Measurements from ENCODE around the gene AEBP2.

Gene AEBP2

DNA sequence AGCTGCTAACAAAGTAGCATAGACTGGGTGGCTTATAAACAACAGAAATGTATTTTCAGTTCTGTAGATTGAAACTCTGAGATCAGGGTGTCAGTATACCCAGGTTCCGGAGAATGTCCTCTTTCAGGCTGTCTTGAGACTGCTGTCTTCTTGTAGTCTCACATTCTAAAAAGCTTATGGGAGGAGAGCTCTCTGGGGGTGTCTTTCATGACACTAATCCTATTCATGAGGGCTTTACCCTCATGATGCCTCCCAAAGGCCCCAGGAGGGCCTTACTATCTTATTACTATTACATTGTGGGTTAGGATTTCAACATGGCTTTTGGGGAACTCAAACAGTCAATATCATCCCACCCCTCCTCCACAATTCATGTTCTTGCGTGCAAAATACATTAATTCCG is 94.3 kb downstream of the AEBP2 start:
- no peaks in the 10 kb centered on the region for H3K27me3 ChIP-seq (ENCODE audit: insufficient read depth, poor library complexity, severe bottlenecking)
- TF ChIP-seq, protein P1, sequence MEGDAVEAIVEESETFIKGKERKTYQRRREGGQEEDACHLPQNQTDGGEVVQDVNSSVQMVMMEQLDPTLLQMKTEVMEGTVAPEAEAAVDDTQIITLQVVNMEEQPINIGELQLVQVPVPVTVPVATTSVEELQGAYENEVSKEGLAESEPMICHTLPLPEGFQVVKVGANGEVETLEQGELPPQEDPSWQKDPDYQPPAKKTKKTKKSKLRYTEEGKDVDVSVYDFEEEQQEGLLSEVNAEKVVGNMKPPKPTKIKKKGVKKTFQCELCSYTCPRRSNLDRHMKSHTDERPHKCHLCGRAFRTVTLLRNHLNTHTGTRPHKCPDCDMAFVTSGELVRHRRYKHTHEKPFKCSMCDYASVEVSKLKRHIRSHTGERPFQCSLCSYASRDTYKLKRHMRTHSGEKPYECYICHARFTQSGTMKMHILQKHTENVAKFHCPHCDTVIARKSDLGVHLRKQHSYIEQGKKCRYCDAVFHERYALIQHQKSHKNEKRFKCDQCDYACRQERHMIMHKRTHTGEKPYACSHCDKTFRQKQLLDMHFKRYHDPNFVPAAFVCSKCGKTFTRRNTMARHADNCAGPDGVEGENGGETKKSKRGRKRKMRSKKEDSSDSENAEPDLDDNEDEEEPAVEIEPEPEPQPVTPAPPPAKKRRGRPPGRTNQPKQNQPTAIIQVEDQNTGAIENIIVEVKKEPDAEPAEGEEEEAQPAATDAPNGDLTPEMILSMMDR (IDR thresholded peaks at IDR 0.05; ENCODE audit: poor library complexity, severe bottlenecking): no peak
- H3K36me3 ChIP-seq (ENCODE audit: low read depth): no peaks in the 10 kb centered on the region
- no peak overlapping the region for H3K27ac ChIP-seq (ENCODE audit: poor library complexity, severe bottlenecking)
- DNase-seq (ENCODE audit: low spot score) (no peak), ATAC-seq (ENCODE audit: low read depth) (no peak)
- no peak overlapping the region for H3K4me3 ChIP-seq (ENCODE audit: severe bottlenecking)
- H3K4me1 ChIP-seq (ENCODE audit: insufficient read depth, poor library complexity, severe bottlenecking): peaks cover 13% of the 10 kb centered on the region
- H3K9me3 ChIP-seq (ENCODE audit: severe bottlenecking): no peaks in the 10 kb centered on the region

DNA sequence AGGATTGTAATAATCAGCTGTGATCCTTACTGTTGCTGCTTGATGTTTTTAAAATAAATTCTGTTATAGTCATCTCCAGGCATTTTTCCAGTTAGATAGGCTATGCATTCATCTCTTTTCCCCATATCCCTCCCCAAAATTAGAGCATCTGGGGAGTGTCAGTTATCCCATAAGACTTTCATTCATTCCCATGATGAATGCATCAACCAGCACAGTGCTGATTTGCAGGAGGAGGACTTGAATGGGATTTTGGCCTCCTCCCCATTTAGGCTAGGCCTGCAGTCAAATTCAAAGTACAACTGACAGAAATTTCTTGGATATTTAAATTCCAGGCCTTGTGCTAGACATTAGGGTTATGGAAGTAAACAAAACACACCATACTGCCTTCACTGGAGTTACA is 99.8 kb downstream of the AEBP2 start:
- Histone ChIP-seq H3K4me1 (ENCODE audit: insufficient read depth, poor library complexity, severe bottlenecking) (no peaks in the 10 kb centered on the region), H3K27ac (ENCODE audit: poor library complexity, severe bottlenecking) (no peak overlapping the region), H3K36me3 (ENCODE audit: low read depth) (no peaks in the 10 kb centered on the region), H3K4me3 (ENCODE audit: severe bottlenecking) (no peak overlapping the region), H3K27me3 (ENCODE audit: insufficient read depth, poor library complexity, severe bottlenecking) (no peaks in the 10 kb centered on the region), H3K9me3 (ENCODE audit: severe bottlenecking) (no peaks in the 10 kb centered on the region)
- no peak for ATAC-seq (ENCODE audit: low read depth)
- no peak for DNase-seq (ENCODE audit: low spot score)
- TF ChIP-seq, protein P1 (IDR thresholded peaks at IDR 0.05; ENCODE audit: poor library complexity, severe bottlenecking): no peak

DNA sequence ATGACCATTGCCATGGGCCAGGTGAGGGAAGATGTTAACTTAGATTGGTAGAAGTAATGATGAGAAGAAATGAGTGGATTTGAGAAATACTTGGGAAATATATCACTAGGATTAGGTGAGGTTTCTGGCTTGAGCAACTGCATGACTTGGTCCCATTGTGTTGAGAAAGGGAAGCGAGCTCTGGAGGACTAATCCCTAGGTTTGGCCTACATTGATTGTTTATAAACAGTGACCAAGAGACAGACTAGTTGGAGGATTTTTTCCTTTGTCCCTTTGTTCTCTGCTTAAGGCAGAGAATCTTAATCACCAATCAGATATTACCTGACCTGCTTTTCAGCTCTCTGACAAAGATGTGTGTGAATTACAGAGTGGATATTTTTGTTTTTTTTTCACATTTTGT is 100.5 kb downstream of the AEBP2 start:
- ATAC-seq (ENCODE audit: low read depth): no peak
- TF ChIP-seq, protein P1 (IDR thresholded peaks at IDR 0.05; ENCODE audit: poor library complexity, severe bottlenecking): no peak

DNA sequence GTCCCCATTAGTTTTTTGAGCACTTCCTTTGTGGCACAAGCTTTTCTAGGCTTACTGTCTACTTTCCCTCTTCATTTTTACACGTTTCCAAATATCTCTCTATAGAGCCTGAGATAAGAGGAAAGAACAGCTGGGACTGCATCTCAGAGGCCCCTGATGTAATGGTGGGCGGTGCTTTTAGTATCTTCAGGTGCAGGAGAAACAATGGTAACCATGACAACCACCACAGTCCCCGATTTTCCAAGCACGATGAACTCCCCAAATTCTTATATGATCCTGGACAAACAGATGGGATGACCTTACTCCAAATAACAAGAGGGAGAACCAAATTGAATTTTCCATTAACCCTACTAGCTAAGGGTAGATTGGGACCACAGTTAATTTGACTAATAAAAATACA is 103.3 kb downstream of the AEBP2 start:
- H3K4me3 ChIP-seq (ENCODE audit: severe bottlenecking): no peak overlapping the region

More for the DNA sequence above, 100.5 kb downstream of the AEBP2 start:
- no peaks in the 10 kb centered on the region for H3K27me3 ChIP-seq (ENCODE audit: insufficient read depth, poor library complexity, severe bottlenecking)
- H3K4me1 ChIP-seq (ENCODE audit: insufficient read depth, poor library complexity, severe bottlenecking): no peaks in the 10 kb centered on the region
- H3K27ac ChIP-seq (ENCODE audit: poor library complexity, severe bottlenecking): no peak overlapping the region
- H3K36me3 ChIP-seq (ENCODE audit: low read depth): no peaks in the 10 kb centered on the region
- no peaks in the 10 kb centered on the region for H3K9me3 ChIP-seq (ENCODE audit: severe bottlenecking)
- no peak for DNase-seq (ENCODE audit: low spot score)
- H3K4me3 ChIP-seq (ENCODE audit: severe bottlenecking): no peak overlapping the region

DNA sequence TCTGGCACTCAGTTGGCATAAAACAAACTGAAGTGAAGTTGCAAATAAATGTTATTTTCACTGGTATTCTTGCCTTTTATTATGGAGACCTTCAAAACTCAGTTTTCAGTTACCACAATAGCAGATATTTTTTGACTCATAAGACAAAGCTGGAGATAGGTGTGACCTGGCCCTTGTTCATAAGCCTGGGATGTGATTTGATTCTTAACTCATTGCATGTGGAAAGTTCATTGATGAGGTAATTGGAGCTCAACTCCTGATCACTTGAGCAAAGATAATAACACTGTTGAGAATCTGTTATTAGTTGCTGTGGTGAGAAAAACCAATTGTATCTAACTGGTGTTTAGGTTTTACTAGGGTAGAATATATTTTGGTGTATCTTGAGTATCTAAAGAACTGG is 105.1 kb downstream of the AEBP2 start:
- no peaks in the 10 kb centered on the region for H3K27me3 ChIP-seq (ENCODE audit: insufficient read depth, poor library complexity, severe bottlenecking)
- H3K4me1 ChIP-seq (ENCODE audit: insufficient read depth, poor library complexity, severe bottlenecking): no peaks in the 10 kb centered on the region
- TF ChIP-seq, protein P1 (IDR thresholded peaks at IDR 0.05; ENCODE audit: poor library complexity, severe bottlenecking): no peak
- no peak overlapping the region for H3K4me3 ChIP-seq (ENCODE audit: severe bottlenecking)
- no peak for ATAC-seq (ENCODE audit: low read depth)
- no peaks in the 10 kb centered on the region for H3K36me3 ChIP-seq (ENCODE audit: low read depth)
- no peaks in the 10 kb centered on the region for H3K9me3 ChIP-seq (ENCODE audit: severe bottlenecking)
- DNase-seq (ENCODE audit: low spot score): no peak
- H3K27ac ChIP-seq (ENCODE audit: poor library complexity, severe bottlenecking): no peak overlapping the region

More for the DNA sequence above, 103.3 kb downstream of the AEBP2 start:
- H3K9me3 ChIP-seq (ENCODE audit: severe bottlenecking): no peaks in the 10 kb centered on the region
- DNase-seq (ENCODE audit: low spot score) (no peak), ATAC-seq (ENCODE audit: low read depth) (no peak)
- no peaks in the 10 kb centered on the region for H3K4me1 ChIP-seq (ENCODE audit: insufficient read depth, poor library complexity, severe bottlenecking)
- H3K36me3 ChIP-seq (ENCODE audit: low read depth): no peaks in the 10 kb centered on the region
- H3K27ac ChIP-seq (ENCODE audit: poor library complexity, severe bottlenecking): no peak overlapping the region
- no peaks in the 10 kb centered on the region for H3K27me3 ChIP-seq (ENCODE audit: insufficient read depth, poor library complexity, severe bottlenecking)
- TF ChIP-seq, protein P1 (IDR thresholded peaks at IDR 0.05; ENCODE audit: poor library complexity, severe bottlenecking): no peak

All from RWPE2 (cell line).